Hypothalamus (tissue), 51 donors: ENCODE measurements around the gene PANK4.

Source experiments
- DNase-seq, 51 donors: peaks; one replicate each; lab custom pipeline; 2025; lab: John Stamatoyannopoulos, UW

The PANK4 gene

DNA sequence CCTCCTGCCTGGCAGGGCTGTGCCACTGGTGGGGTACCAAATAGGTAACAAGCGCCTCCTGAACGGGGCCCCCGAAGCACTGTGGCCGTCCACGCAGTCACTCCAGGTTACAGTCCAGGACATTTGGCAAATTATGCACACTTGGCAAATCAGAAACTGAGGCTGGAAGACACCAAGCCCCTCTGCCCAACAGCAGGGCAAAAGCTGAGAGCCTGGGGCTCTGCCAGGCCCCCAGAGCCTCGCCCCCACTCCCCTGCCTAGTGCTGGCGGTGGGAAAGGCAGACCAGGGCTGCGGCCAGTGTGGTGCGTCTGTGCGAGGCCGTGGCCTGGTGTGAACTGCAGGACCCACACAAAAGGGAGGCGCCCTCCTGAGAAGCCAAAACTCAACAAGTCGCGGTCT is 9.4 kb downstream of the PANK4 start:
- no peak for DNase-seq

- no peak for DNase-seq
Observed at GRCh38 chr1:2516124-2516523, 10.3 kb downstream of the PANK4 start.

DNA sequence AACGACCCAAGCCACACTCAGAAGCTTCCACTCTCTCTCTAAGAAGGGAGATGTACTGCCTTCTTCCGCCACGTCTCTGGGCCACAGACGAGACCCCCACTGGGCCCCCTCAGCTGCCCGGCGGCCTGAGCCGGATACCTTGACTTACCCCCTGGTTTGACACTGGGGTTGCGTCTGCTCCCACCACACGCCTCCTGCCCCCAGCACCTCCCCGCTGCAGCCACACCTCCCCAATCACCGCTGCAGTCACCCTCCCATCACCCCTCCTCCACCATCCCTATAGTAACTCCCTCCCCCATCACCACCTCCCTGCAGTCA is 10.7 kb downstream of the PANK4 start:
- DNase-seq, result no peak

- DNase-seq, result no peak
Observed at GRCh38 chr1:2514863-2515762, 11.3 kb downstream of the PANK4 start.

- no peak for DNase-seq
Observed at GRCh38 chr1:2513939-2514652, 12.3 kb downstream of the PANK4 start.

DNA sequence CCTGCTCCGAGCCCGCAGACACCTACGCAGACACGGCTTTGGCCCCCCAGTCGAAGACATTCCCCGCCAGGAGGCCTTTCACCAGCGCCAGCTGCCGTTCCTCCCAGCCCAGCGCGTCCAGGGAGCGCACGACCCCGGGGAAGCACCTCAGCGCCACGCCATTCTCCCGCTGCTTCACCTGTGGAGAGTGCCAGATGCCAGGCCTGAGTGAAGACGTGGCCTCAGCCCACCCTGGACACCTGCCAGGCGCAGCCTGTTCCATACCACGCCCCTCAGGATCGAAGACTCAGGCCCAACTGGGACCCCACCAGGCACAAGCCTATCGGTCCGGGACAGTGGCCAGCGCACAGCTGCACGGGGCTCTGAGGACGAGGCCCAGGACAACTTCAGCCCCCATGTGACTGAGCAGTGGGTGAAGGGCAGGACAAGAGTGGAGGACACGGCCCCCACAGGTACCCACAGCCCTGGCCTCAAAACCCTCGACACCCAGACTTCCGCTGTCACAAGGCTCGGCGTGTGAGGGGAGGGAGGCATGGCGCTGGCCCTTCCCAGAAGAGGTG is 13.5 kb downstream of the PANK4 start:
- no peak for DNase-seq

DNA sequence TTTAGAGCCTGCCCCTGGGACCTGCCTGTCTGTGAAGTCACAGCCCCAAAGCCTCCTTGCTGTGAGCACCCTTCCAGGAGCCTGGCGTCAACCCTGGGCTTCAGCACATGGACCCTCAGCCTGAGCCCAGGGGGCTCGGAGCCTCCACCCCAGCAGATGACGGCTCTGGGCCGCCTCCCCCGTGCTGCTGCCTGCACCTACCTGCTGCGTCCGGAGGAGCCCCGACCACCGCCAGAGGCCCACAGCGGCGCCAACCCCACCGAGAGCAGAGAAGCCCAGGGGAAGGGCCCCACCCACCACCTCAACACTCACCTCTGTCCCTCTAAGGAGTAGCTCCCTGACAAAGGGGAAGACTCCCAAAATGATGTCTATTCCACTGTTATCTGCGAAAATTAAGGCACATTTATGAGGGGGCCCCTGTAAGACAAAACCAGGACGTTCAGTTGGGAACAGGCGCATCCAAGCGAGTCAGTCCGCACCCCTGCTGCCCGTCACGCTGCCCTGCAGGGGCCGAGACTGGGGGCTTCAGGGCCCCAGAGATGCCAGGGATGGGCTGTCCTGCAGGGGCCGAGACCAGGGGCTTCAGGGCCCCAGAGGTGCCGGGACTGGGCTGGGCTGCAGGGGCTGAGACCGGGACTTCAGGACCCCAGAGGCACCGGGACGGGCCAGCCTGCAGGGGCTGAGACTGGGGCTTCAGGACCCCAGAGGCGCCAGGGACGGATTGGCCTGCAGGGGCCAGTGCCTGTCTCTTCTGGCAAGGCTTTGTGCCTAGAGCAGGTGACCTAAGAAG is 15.8 kb downstream of the PANK4 start:
- no peak for DNase-seq

DNA sequence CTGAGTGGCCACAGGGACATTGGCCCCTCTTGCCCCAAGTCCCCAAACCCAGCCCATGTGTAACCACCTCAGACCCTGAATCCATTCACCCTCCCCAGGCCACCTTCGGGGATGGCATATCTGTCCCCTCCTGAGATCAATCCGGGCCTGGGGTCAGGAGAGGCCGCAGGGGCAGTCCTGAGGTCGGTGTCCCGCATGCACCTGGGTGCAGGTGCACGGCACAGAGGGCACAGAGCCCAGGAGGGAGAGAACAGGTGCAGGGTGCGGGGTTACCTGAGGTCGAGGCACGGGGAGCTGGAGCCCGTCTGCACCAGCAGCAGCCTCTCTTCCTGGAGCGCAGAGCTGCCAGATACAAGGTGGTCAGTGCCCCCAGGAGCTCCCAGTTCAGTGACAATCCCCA is 16.8 kb downstream of the PANK4 start:
- no peak for DNase-seq

- no peak for DNase-seq
Observed at GRCh38 chr1:2508751-2509150, 17.6 kb downstream of the PANK4 start.

DNA sequence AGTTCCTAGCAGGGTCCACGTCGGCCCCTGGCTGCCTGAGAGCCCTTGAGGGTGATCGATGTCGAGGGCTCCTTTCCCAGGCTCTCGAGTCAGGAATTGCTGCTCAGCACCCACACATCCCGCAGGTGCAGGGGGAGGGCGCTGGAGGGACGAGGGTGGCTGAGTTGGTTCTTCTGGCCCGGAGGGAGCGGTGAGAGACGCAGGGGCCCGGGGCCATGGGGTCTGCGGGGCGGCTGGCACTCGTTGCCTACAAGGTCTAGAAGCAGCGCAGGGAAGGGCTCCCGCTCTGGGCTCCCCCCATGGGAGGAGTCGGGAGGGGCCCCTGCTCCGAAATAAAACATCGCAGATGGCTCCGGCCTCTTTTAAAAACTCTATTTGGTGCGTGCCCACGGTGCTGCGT is 18.2 kb downstream of the PANK4 start:
- DNase-seq, result no peak

DNA sequence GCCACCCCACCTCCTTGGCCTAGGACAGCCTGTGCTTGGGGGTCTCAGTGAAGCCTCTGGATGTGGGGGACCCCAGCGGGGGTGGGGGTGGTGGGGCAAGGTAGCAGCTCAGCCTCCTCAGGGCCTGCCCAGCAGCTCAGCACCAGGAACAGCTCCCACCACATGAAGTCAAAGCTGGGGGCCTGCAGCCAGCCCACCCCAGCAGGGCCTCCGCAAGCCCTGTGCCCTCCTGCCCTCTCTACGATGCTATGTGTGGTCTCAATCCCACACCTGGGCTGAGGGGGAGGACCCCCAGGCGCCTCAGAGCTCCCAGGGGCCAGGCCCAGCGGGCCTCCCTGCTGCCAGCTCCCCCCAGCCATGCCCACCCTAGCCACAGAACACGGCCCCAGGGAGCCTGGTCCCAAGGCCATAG is 18.6 kb downstream of the PANK4 start:
- DNase-seq, result no peak

GRCh38 chr1:2506901-2507565 is 19.4 kb downstream of the PANK4 start:
- no peak for DNase-seq

- peak in 1 of 51 donors; percentile 21 for DNase-seq
Observed at GRCh38 chr1:2506007-2506860, 20.2 kb downstream of the PANK4 start.

DNA sequence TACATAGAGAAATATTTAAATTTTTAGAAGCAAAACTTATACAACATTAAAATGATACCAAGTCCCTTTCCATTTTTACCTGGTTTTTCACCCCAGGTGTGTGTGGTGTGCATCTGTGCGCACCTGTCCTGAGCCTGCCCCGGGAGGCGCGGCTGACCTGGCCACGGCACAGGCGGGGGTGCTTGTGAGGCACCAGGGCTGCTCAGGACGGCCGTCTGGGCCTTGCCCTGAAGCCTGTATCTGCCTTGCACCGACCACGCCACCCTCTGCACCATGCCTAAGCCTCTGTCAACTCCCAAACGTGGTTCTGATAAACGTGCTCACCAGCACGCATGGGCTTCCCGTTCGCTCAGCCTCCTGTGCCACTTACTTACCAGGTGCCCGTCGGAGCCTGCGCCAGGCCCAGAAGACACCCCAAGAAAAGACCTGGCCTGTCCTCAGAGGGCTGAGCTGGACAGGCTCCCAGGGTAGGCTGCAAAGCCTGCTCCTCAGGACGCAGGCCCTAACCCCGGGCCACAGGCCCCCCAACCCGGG is 20.9 kb downstream of the PANK4 start:
- no peak for DNase-seq

DNA sequence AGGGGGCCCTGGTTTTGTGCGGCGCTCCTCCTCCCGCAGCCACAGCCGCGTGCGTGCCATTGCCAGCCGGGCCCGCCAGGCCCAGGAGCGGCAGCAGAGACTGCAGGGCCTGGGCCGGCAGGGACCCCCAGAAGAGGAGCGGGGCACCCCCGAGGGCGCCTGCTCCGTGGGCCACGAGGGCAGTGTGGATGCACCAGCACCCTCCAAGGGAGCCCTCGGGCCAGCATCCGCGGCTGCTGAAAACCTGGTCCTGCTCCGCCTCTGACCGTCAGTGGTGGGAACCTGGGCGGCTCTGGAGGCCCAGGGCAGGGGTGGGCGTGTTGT is 21.5 kb downstream of the PANK4 start:
- no peak for DNase-seq

- DNase-seq, result peak in 5 of 51 donors; percentile 7 to 25 (median 16)
Observed at GRCh38 chr1:2504225-2504948, 22.0 kb downstream of the PANK4 start.

DNA sequence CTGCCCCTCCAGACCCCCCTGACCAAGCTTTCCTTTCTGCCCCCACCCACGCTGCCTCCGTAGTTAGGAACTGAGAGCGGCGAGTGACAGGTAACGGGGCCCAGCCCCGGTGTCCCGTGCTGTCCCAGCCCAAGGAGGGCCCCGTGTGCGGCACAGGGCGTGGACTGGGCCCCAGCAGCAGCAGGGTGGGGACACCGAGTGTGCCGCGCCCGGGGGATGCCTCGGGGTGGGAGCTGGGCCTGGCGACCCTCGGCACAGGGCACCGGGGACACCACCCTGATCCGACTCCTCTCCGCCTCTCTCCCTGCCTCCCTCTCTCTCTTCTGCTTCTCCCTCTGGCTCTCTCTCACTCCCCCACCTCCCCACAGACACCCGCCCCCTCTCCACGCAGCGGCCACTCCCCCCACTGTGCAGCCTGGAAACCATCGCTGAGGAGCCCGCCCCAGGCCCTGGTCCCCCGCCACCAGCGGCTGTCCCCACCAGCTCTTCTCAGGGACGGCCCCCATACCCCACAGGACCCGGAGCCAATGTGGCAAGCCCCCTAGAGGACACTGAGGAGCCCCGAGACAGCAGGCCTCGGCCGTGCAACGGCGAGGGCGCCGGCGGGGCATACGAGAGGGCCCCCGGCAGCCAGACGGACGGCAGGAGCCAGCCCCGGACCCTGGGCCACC is 22.7 kb downstream of the PANK4 start:
- no peak for DNase-seq
